GDM1 (cell line): ENCODE data around the gene HSPH1.

Source experiments
- DNase-seq: peaks from one replicate; lab custom pipeline; 2025; lab: John Stamatoyannopoulos, UW

HSPH1 gene

GRCh38 chr13:31096654-31097302 lies 64.9 kb downstream of the HSPH1 start:
- DNase-seq = no peak

- no peak for DNase-seq
Measured at GRCh38 chr13:31094331-31095015, 67.2 kb downstream of the HSPH1 start.

- no peak for DNase-seq
Measured at GRCh38 chr13:31093145-31093885, 68.4 kb downstream of the HSPH1 start.

- DNase-seq = no peak
Measured at GRCh38 chr13:31092646-31093045, 69.1 kb downstream of the HSPH1 start.

GRCh38 chr13:31090961-31091624 lies 70.6 kb downstream of the HSPH1 start:
- DNase-seq = no peak

- DNase-seq = no peak
Measured at GRCh38 chr13:31090096-31090495, 71.6 kb downstream of the HSPH1 start.

GRCh38 chr13:31089649-31090048 lies 72.1 kb downstream of the HSPH1 start:
- no peak for DNase-seq

GRCh38 chr13:31088826-31089420 lies 72.8 kb downstream of the HSPH1 start:
- DNase-seq = no peak
